K562 (cell line): ENCODE data around the gene GUK1. TPM values are rescaled to one million over a fixed set of nuclear protein-coding genes. Genes with fewer than 3 reads are reported as not detected.
A peak's percentile ranks its signal among the peaks of the same experiment; 100 is the strongest.

Experiments used
- ATF4 ChIP-seq: fragments of 450-650 bp; formaldehyde crosslinking; IDR thresholded peaks from 2 replicates; pipeline ENCODE4 v1.4.0; 2022; ENCODE audit warnings: mild to moderate bottlenecking, moderate library complexity
- CBX1 ChIP-seq: sonication (generic); IDR thresholded peaks from 2 replicates; pipeline ENCODE4 v1.6.1; 2016; ENCODE audit warnings: antibody characterized with exemption, low read depth, mild to moderate bottlenecking
- EWSR1 ChIP-seq: fragments of 450-650 bp; IDR thresholded peaks from 2 replicates; pipeline ENCODE4 v1.6.1; 2018; ENCODE audit warnings: borderline replicate concordance, mild to moderate bottlenecking, low read depth, moderate library complexity; ENCODE audit not compliant: partially characterized antibody
- HNRNPK ChIP-seq: fragments of 200-400 bp; formaldehyde crosslinking; IDR thresholded peaks from one replicate; pipeline ENCODE4 v1.6.1; 2018; ENCODE audit warnings: mild to moderate bottlenecking, low read depth, low read length; ENCODE audit not compliant: poor library complexity, severe bottlenecking
- MAX ChIP-seq: sonication (generic); formaldehyde crosslinking; IDR thresholded peaks from 2 replicates; pipeline ENCODE4 v1.9.0; 2022; ENCODE audit warnings: mild to moderate bottlenecking, missing genetic modification reagents
- SFPQ ChIP-seq: fragments of 200-400 bp; formaldehyde crosslinking; IDR thresholded peaks from 2 replicates; pipeline ENCODE4 v1.6.1; 2017; ENCODE audit warnings: mild to moderate bottlenecking, low read depth, low read length, moderate library complexity
- SMAD4 ChIP-seq: fragments of 250-450 bp; sonication (Bioruptor Pico); conservative IDR thresholded peaks from 2 replicates; pipeline ENCODE4 v1.8.0; 2021; ENCODE audit warnings: inconsistent platforms, mild to moderate bottlenecking, moderate library complexity
- SMARCB1 ChIP-seq: IDR thresholded peaks from 2 replicates; pipeline ENCODE4 v1.6.1; 2011; ENCODE audit warnings: improper control_type of control experiment, low read depth; ENCODE audit not compliant: insufficient read length
- STAG1 ChIP-seq: sonication (generic); formaldehyde crosslinking; IDR thresholded peaks from 2 replicates; pipeline ENCODE4 v1.5.0; 2020; ENCODE audit warnings: missing genetic modification reagents, borderline replicate concordance
- STAT5B ChIP-seq: fragments of 250-450 bp; sonication (Bioruptor Pico); IDR thresholded peaks from 2 replicates; pipeline ENCODE4 v1.8.0; 2021; ENCODE audit warnings: mild to moderate bottlenecking, inconsistent platforms
- THRB ChIP-seq: fragments of 450-650 bp; formaldehyde crosslinking; conservative IDR thresholded peaks from 2 replicates; pipeline ENCODE4 v1.4.0; 2022; ENCODE audit warnings: mild to moderate bottlenecking, missing genetic modification characterization
- ZBTB34 ChIP-seq: fragments of 250-450 bp; sonication (Bioruptor Pico); IDR thresholded peaks from 2 replicates; pipeline ENCODE4 v1.8.0; 2021; ENCODE audit warnings: mild to moderate bottlenecking, moderate library complexity
- ZBTB5 ChIP-seq: fragments of 450-650 bp; IDR thresholded peaks from 2 replicates; pipeline ENCODE4 v1.6.1; 2017; ENCODE audit warnings: antibody characterized with exemption
- ZC3H8 ChIP-seq: fragments of 450-650 bp; IDR thresholded peaks from 2 replicates; pipeline ENCODE4 v1.6.1; 2017
- ZKSCAN1 ChIP-seq: fragments of 150-350 bp; IDR thresholded peaks from 2 replicates; pipeline ENCODE4 v1.6.1; 2016; ENCODE audit warnings: low read depth, low read length
- ZNF184 ChIP-seq: sonication (generic); formaldehyde crosslinking; IDR thresholded peaks from 2 replicates; pipeline ENCODE4 v1.5.0; 2020; ENCODE audit warnings: missing genetic modification reagents
- ZNF444 ChIP-seq: fragments of 250-450 bp; sonication (Bioruptor Pico); IDR thresholded peaks from 2 replicates; pipeline ENCODE4 v1.4.0; 2020; ENCODE audit warnings: mild to moderate bottlenecking, moderate library complexity
- ZNF696 ChIP-seq: fragments of 250-450 bp; sonication (Bioruptor Pico); conservative IDR thresholded peaks from 2 replicates; pipeline ENCODE4 v1.4.0; 2020; ENCODE audit warnings: mild to moderate bottlenecking, moderate library complexity
- ZNF707 ChIP-seq: fragments of 250-450 bp; sonication (Bioruptor Pico); conservative IDR thresholded peaks from 2 replicates; pipeline ENCODE4 v1.8.0; 2022; ENCODE audit warnings: inconsistent platforms, mild to moderate bottlenecking, moderate library complexity
- ZNF76 ChIP-seq: fragments of 250-450 bp; sonication (Bioruptor Pico); IDR thresholded peaks from 2 replicates; pipeline ENCODE4 v1.4.0; 2020; ENCODE audit warnings: mild to moderate bottlenecking, moderate library complexity, borderline replicate concordance
- polyA plus RNA-seq, 8 experiments: library from polyadenylated mRNA; depleted of rRNA in 4 of 8; stranded (reverse) in 5 of 8; unstranded in 3 of 8; fragments of >200 nt; fragmentation: Nextera tagmentation in 2 of 8; fragmentation: Illumina TruSeq in 1 of 8; extraction: Ambion mirVana in 2 of 8; extraction: Trizol in 1 of 8; gene quantifications; 2 replicates each; pipeline versions ENCODE4 v1.2.1 to v1.2.3, GENCODE V29; 2011 to 2014; ENCODE audit warnings: inconsistent platforms in 1 of 8, missing spikeins in 1 of 8
- total RNA-seq, 7 experiments: library from RNA; depleted of rRNA in 6 of 7; stranded (reverse); fragments of >200 nt in 6 of 7; fragmentation: Illumina TruSeq in 2 of 7; extraction: Trizol in 2 of 7; gene quantifications; 2 replicates each; pipeline versions ENCODE4 v1.2.1 to v1.2.3, GENCODE V29; 2011 to 2021; ENCODE audit warnings: low replicate concordance in 1 of 7

The GUK1 gene
- total and polyA plus RNA-seq, 9 of the 15 experiments (the other 6 are each of a cell fraction or from before 2014, with no cell fraction given) = 7.0 to 331 (median 132) TPM

GRCh38 chr1:228102791-228103620 lies 37.1 kb upstream of the GUK1 start, which contains the start of gene C1orf35 (continued):
- TF ChIP-seq THRB (CRISPR knock-in tag) (no peak), ZBTB34 (no peak), MAX (peak; percentile 92), STAT5B (no peak), SMAD4 (no peak; the same call in 1 of the 2 replicates), ZNF707 (CRISPR knock-in tag) (no peak), ZNF696 (CRISPR knock-in tag) (no peak), HNRNPK (no peak), ZC3H8 (no peak), ATF4 (CRISPR knock-in tag) (no peak), SMARCB1 (no peak), ZKSCAN1 (peak; percentile 84), STAG1 (CRISPR knock-in tag) (peak; percentile 40; the same call in 1 of the 2 replicates), ZNF444 (CRISPR knock-in tag) (no peak), EWSR1 (no peak), SFPQ (no peak), ZNF184 (no peak), CBX1 (no peak; the same call in 1 of the 2 replicates), ZBTB5 (no peak), ZNF76 (CRISPR knock-in tag) (no peak)
